ENCODE results near the gene TRIM49C. TPM values are rescaled to one million over a fixed set of nuclear protein-coding genes. Genes with fewer than 3 reads are reported as not detected.
"Not testable (repeated sequence)": the region's sequence is repeated elsewhere in the genome, so short reads cannot be mapped to it uniquely, and the experiment has no call there.

The TRIM49C gene
- polyA plus RNA-seq, 1 of the 3 experiments (the other 2 are of a cell fraction) = not detected

GRCh38 chr11:90088731-90089130, 57.8 kb downstream of the TRIM49C start:
- H3K79me2 ChIP-seq (ENCODE audit: insufficient read depth); H3K9me3 ChIP-seq; DNase-seq; H3K4me1 ChIP-seq (ENCODE audit: control insufficient read depth in 1 of 2, insufficient read depth in 2 of 2, low read depth in 1 of 2, low read length in 1 of 2); H3K27ac ChIP-seq (ENCODE audit: low read depth in 2 of 2, low read length in 1 of 2); H3K27me3 ChIP-seq (ENCODE audit: insufficient read depth); H3K9ac ChIP-seq; POLR2A ChIA-PET; H3K36me3 ChIP-seq (replicated peaks in 1 of 2; ENCODE audit: control insufficient read depth in 1 of 2, insufficient read depth in 2 of 2, low read length in 1 of 2); H3K4me2 ChIP-seq; H3K9me2 ChIP-seq; H3F3A ChIP-seq (replicated peaks; ENCODE audit: insufficient read depth); H2AFZ ChIP-seq (ENCODE audit: low read depth); H4K20me1 ChIP-seq (ENCODE audit: insufficient read depth); H3K4me3 ChIP-seq (ENCODE audit: low read depth in 2 of 2, low read length in 1 of 2); CTCF ChIA-PET: not testable (repeated sequence)
- WGBS (ENCODE audit: low lambda C conversion rate) = 0% methylated on average over 2 of the region's 2 CpGs

Small RNA genes within 50 kb of the gene (small RNA-seq; reads per million reads assigned to genes)
- gene AP000827.1 = 0 reads per million in 7 experiments

Other genes starting within 250 kb of the TRIM49C start
- not detected in 2 replicates for gene TRIM49, start 222.5 kb upstream of the TRIM49C start, polyA plus RNA-seq (2012; rRNA removed)
- gene TRIM64B, start 152.6 kb upstream of the TRIM49C start, polyA plus RNA-seq (2012; rRNA removed) = not detected in 2 replicates
- not detected in 2 replicates for gene TRIM49D1, start 108.9 kb upstream of the TRIM49C start, polyA plus RNA-seq (2012; rRNA removed)
- not detected in 2 replicates for gene TRIM49D2, start 107.0 kb upstream of the TRIM49C start, polyA plus RNA-seq (2012; rRNA removed)
- not detected in 2 replicates for gene TRIM64, start 65.1 kb upstream of the TRIM49C start, polyA plus RNA-seq (2012; rRNA removed)
- not detected in 2 replicates for gene UBTFL1, start 54.8 kb downstream of the TRIM49C start, polyA plus RNA-seq (2012; rRNA removed)
- gene NAALAD2, start 103.6 kb downstream of the TRIM49C start, polyA plus RNA-seq (2012; rRNA removed) = 0.74 and 1.1 TPM in 2 replicates
- gene CHORDC1, start 191.9 kb downstream of the TRIM49C start, polyA plus RNA-seq (2012; rRNA removed) = 12.1 and 14.0 TPM in 2 replicates

Measured in SK-N-SH (cell line).